Hepatocyte (in vitro differentiated cells): Measurements from ENCODE around the gene C8G.

Experiments
- EZH2 ChIP-seq: fragments of 200-600 bp; sonication (generic); IDR thresholded peaks from 2 replicates; pipeline ENCODE4 v1.6.1; 2016; ENCODE audit warnings: antibody characterized with exemption, mild to moderate bottlenecking, borderline replicate concordance
- EZH2phosphoT487 ChIP-seq: fragments of 200-600 bp; sonication (generic); IDR thresholded peaks from one replicate; pipeline ENCODE4 v1.6.1; 2018; ENCODE audit warnings: antibody characterized with exemption, mild to moderate bottlenecking, low read depth, moderate library complexity; ENCODE audit not compliant: unreplicated experiment, severe bottlenecking
- TF ChIP-seq, protein P1 (sequence below): fragments of 200-600 bp; sonication (generic); IDR thresholded peaks from 2 replicates; pipeline ENCODE4 v1.5.1; 2016; ENCODE audit warnings: antibody characterized with exemption, mild to moderate bottlenecking; ENCODE audit not compliant: poor library complexity

DNA sequence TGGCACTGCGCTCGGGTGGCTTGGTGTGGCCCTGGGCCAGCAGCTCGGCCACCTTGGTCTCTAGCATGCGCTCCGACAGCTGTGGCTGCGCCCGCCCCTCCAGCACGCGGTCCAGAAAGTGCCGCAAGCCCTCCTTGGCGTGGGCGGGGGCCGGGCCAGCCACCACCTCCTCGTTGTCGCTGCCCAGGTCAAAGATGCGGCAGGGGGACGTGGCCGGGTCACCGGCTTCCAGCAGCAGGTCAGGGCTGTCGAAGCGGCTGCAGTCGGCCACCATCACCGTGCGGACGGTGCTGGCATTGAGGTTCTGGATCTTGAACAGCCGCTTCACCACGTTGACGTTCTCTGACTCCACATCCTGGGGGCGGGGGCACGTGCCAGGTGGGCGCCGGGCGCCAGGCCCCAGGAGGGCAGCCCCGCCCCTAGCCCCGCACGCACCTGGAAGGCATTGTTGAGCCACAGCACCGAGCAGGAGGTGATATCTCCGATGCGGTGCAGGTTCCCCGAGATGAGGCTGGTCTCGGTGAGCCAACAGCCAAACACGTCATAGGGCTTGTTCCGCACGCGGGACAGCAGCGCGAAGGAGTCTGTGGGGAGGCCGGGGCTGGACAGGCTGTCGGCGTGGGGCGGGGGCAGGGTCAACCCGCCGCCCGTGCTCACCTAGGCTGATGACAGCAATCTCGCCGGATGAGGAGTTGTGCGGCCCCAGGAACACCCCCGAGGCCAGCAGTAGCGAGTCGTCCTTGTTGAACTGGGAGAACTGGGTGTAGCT, 2.7 kb upstream of the C8G start:
- TF ChIP-seq EZH2phosphoT487: no peak
- TF ChIP-seq, protein P1, sequence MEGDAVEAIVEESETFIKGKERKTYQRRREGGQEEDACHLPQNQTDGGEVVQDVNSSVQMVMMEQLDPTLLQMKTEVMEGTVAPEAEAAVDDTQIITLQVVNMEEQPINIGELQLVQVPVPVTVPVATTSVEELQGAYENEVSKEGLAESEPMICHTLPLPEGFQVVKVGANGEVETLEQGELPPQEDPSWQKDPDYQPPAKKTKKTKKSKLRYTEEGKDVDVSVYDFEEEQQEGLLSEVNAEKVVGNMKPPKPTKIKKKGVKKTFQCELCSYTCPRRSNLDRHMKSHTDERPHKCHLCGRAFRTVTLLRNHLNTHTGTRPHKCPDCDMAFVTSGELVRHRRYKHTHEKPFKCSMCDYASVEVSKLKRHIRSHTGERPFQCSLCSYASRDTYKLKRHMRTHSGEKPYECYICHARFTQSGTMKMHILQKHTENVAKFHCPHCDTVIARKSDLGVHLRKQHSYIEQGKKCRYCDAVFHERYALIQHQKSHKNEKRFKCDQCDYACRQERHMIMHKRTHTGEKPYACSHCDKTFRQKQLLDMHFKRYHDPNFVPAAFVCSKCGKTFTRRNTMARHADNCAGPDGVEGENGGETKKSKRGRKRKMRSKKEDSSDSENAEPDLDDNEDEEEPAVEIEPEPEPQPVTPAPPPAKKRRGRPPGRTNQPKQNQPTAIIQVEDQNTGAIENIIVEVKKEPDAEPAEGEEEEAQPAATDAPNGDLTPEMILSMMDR: no peak
- no peak for TF ChIP-seq EZH2
